Uterus (tissue), 4 donors: ENCODE data around the gene TOLLIP. TPM values are rescaled to one million over a fixed set of nuclear protein-coding genes. Genes with fewer than 3 reads are reported as not detected.
A peak's percentile ranks its signal among the peaks of the same experiment; 100 is the strongest.
"Not testable (repeated sequence)": the region's sequence is repeated elsewhere in the genome, so short reads cannot be mapped to it uniquely, and the experiment has no call there.

ENCODE experiments used
- DNase-seq, 2 donors: peaks; one replicate each; pipeline ENCODE4 v3.0.0-alpha.2; 2019 to 2020
- H3K27ac ChIP-seq, 2 donors: fragments of 200-600 bp; sonication (generic); 1 replicate in 1 of 2; 2 replicates in 1 of 2; pipeline ENCODE4 v1.5.1; 2016 to 2018
- H3K27me3 ChIP-seq, 2 donors: fragments of 200-600 bp; sonication (generic); one replicate each; pipeline ENCODE4 v1.5.1; 2018 to 2019; ENCODE audit warnings: control low read depth in 1 of 2
- H3K36me3 ChIP-seq, 2 donors: fragments of 200-600 bp; sonication (generic); one replicate each; pipeline ENCODE4 v1.5.1; 2019; ENCODE audit warnings: control low read depth in 1 of 2
- H3K4me1 ChIP-seq, 2 donors: fragments of 200-600 bp; sonication (generic); one replicate each; pipeline ENCODE4 v1.5.1; 2018 to 2019; ENCODE audit warnings: control low read depth in 1 of 2
- H3K4me3 ChIP-seq, 2 donors: fragments of 200-600 bp; sonication (generic); 1 replicate in 1 of 2; 2 replicates in 1 of 2; pipeline ENCODE4 v1.5.1; 2018 to 2019; ENCODE audit warnings: mild to moderate bottlenecking in 1 of 2
- H3K9me3 ChIP-seq, 2 donors: fragments of 200-600 bp; sonication (generic); one replicate each; pipeline ENCODE4 v1.5.1; 2019; ENCODE audit warnings: control low read depth in 1 of 2
- POLR2A ChIP-seq, 2 donors: fragments of 450-650 bp; IDR thresholded peaks; one replicate each; pipeline ENCODE4 v1.6.1; 2016; ENCODE audit warnings: antibody characterized with exemption in 2 of 2, mild to moderate bottlenecking in 1 of 2, moderate library complexity in 1 of 2
- intact Hi-C: fragments of 100-400 bp; cut with DNase I; formaldehyde crosslinking; loops from one replicate; pipeline ENCODE4 v1.15.1; 2023; ENCODE audit warnings: low total_unique reads
- total RNA-seq, 4 donors: library from RNA; depleted of rRNA in 3 of 4; stranded (reverse); fragments of >200 nt in 3 of 4; gene quantifications; one replicate each; pipeline versions ENCODE4 v1.1.0 to v1.2.4, GENCODE V29; 2014 to 2023
- TF ChIP-seq, protein P1 (sequence below), 4 experiments: fragments of 200-600 bp in 2 of 4; fragments of 450-650 bp in 2 of 4; sonication (generic) in 2 of 4; IDR thresholded peaks; one replicate each; pipeline ENCODE4 v1.5.1; 2016 to 2019; ENCODE audit warnings: antibody characterized with exemption in 4 of 4, mild to moderate bottlenecking in 2 of 4, moderate library complexity in 1 of 4
- donor health status: DM: yes; HTN: yes; CAD: no.

The TOLLIP gene
- total RNA-seq, 4 donors from 2014 or later, result 5.9 to 86.8 (median 36.2) TPM

DNA sequence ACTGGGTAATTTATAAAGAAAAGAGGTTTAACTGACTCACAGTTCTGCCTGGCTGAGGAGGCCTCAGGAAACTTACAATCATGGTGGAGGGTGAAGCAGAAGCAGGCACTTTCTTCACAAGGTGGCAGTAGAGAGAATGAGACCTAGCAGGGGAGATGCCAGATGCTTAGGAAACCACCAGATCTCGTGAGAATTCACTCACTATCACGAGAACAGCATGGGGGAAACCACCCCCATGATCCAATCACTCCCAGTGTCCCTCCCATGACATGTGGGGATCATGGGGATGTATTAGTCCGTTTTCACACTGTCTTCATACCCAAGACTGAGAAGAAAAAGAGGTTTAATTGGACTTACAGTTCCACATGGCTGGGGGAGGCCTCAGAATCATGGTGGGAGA is 45.0 kb downstream of the TOLLIP start:
- H3K27ac ChIP-seq, result peak overlapping the region in 1 of 2 donors; percentile 6
- H3K4me3 ChIP-seq, H3K36me3 ChIP-seq, DNase-seq, H3K9me3 ChIP-seq, intact Hi-C loops, H3K4me1 ChIP-seq, H3K27me3 ChIP-seq: not testable (repeated sequence)
- TF ChIP-seq, protein P1, sequence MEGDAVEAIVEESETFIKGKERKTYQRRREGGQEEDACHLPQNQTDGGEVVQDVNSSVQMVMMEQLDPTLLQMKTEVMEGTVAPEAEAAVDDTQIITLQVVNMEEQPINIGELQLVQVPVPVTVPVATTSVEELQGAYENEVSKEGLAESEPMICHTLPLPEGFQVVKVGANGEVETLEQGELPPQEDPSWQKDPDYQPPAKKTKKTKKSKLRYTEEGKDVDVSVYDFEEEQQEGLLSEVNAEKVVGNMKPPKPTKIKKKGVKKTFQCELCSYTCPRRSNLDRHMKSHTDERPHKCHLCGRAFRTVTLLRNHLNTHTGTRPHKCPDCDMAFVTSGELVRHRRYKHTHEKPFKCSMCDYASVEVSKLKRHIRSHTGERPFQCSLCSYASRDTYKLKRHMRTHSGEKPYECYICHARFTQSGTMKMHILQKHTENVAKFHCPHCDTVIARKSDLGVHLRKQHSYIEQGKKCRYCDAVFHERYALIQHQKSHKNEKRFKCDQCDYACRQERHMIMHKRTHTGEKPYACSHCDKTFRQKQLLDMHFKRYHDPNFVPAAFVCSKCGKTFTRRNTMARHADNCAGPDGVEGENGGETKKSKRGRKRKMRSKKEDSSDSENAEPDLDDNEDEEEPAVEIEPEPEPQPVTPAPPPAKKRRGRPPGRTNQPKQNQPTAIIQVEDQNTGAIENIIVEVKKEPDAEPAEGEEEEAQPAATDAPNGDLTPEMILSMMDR (IDR thresholded peaks at IDR 0.05), result peak in 3 of 4 experiments; percentile 26 to 48 (median 36)

DNA sequence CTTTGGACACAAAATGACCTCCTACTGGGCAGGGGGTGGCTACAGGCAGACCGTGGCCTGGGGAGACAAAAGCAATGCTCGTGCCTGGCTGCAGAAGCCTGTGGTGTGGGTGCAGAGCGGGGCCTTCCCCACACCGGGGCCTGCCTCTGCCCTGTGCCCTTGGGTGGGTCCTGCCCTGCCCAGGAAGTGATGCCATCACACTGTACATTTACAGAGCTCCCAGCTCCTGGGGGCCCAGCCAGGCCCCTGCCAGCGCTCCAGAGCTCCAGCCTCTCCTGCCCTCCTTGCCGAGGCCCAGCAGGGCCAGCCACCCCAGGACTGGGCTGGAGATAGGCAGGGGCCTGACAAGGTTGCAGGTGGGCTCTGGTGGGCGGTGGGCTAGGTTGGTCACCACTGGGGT is 46.4 kb downstream of the TOLLIP start:
- H3K27ac ChIP-seq, result peak overlapping the region; percentile 54 to 67

DNA sequence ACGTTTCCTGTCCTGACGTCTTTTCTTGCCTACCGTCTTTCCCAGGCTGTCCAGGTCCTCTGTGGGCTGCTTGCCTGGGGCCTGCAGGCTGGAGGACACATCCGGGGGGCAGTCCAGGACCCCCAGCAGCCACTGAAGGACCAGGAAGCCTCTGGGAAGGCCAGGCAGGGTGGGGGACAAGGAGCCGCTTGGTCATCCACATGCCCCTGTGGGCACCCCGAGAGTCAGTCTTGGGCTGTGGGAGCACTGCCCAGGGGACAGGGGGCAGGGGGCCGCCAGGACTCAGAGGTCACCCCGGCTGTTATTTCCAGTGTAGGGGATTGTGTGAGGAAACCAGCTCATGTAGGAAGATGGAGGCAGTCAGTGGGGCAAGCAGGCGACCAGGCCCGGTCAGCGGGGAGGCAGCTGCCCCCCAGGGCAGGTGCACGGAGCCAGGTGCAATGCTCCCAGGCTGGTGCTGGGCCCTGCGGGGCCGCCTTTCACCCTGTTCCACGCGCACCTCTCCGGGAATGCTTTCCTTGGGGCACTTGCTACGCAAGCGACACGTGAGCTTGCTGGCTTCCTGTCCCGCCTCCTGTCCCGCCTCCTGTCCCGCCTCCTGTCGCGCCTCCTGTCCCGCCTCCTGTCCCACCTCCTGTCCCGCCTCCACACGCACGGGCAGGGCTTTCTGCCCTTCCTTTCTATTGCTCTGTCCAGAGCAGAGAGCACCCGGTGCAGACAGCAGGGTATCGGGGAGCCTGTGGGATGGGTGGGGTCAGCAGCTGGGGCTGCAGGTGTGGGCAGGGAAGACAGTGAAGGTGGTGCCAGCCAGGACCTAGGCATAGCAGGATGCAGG is 47.0 kb downstream of the TOLLIP start:
- H3K27ac ChIP-seq, result peak overlapping the region; percentile 67 to 76
- no peaks in the 10 kb centered on the region for H3K27me3 ChIP-seq
- no peaks in the 10 kb centered on the region for H3K9me3 ChIP-seq
- TF ChIP-seq, protein P1 (IDR thresholded peaks at IDR 0.05), result peak in 1 of 4 experiments; percentile 13
- TF ChIP-seq POLR2A (IDR thresholded peaks at IDR 0.05), result peak; percentile 41 to 61
- no peaks in the 10 kb centered on the region for H3K36me3 ChIP-seq
- DNase-seq, result peak; percentile 89 to 90
- intact Hi-C loops, result no loop called here
- H3K4me3 ChIP-seq, result peak overlapping the region; percentile 41 to 44
- H3K4me1 ChIP-seq, result peaks cover 4 to 5% of the 10 kb centered on the region in 2 donors

More for the DNA sequence above, 46.4 kb downstream of the TOLLIP start:
- H3K4me3 ChIP-seq, result peak overlapping the region; percentile 41 to 44
- no peak for DNase-seq
- H3K9me3 ChIP-seq, result no peaks in the 10 kb centered on the region
- TF ChIP-seq, protein P1 (IDR thresholded peaks at IDR 0.05), result no peak
- TF ChIP-seq POLR2A (IDR thresholded peaks at IDR 0.05), result no peak
- intact Hi-C loops, result no loop called here
- H3K36me3 ChIP-seq, result no peaks in the 10 kb centered on the region
- no peaks in the 10 kb centered on the region for H3K27me3 ChIP-seq
- H3K4me1 ChIP-seq, result peaks cover 4 to 5% of the 10 kb centered on the region in 2 donors

DNA sequence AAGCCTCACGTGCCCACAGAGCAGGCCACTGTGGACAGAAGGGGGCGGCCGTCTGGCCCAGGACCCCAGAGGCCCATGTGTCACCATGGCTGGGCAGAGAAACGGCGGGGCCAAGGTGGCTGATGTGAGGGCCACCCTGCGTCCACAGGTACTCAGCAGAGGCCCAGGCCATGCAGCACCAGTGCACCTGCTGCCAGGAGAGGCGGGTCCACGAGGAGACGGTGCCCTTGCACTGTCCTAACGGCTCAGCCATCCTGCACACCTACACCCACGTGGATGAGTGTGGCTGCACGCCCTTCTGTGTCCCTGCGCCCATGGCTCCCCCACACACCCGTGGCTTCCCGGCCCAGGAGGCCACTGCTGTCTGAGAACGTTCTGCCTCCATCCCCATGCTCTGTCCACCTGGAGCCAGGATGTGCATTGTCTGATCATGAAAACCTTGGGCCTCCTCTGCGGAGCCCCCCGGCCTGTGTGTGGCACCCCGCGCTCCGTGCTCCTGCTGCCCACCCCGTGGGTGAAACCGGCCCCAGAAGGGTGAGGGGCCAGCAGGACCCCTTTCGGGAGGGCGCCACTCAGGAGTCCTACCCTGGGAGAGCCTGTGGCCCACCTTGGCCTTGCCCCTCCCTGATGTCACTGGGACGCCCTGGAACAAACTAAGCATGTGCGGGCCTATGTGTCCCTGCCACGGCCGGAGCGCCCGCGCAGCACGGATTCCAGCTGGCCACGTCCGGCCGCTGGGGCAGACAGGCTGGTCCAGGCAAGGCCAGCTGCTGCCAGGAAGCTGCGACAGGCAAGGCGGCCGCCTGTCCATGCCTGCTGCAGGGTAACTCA is 48.0 kb downstream of the TOLLIP start:
- DNase-seq, result no peak
- Histone ChIP-seq H3K36me3 (no peaks in the 10 kb centered on the region), H3K4me3 (no peak overlapping the region), H3K27ac (no peak overlapping the region), H3K9me3 (no peaks in the 10 kb centered on the region), H3K27me3 (no peaks in the 10 kb centered on the region), H3K4me1 (peaks cover 4 to 5% of the 10 kb centered on the region in 2 donors)
- TF ChIP-seq, protein P1 (IDR thresholded peaks at IDR 0.05), result no peak
- no peak for TF ChIP-seq POLR2A (IDR thresholded peaks at IDR 0.05)
- intact Hi-C loops, result no loop called here

DNA sequence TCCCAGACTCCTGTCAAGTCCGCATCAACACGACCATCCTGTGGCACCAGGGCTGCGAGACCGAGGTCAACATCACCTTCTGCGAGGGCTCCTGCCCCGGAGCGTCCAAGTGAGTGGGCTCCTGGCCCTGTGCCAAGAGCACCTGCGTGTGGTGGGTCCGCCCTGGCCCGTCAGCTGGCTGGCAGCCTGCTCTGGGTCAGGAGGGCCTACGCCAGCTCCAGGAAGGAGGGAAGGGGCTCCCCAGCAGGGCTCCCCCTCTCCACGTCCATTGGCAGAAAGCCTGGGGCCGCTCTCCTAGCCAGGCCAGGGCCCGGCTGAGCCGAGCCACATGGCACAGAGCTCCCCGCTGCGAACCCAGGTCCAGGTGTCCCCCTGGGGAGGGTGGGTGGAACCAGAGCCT is 48.8 kb downstream of the TOLLIP start:
- H3K9me3 ChIP-seq, result no peaks in the 10 kb centered on the region
- no peak overlapping the region for H3K4me3 ChIP-seq
- no peaks in the 10 kb centered on the region for H3K36me3 ChIP-seq
- intact Hi-C loops, result no loop called here
- peaks cover 4 to 5% of the 10 kb centered on the region in 2 donors for H3K4me1 ChIP-seq
- no peaks in the 10 kb centered on the region for H3K27me3 ChIP-seq
- no peak for TF ChIP-seq POLR2A (IDR thresholded peaks at IDR 0.05)
- TF ChIP-seq, protein P1 (IDR thresholded peaks at IDR 0.05), result no peak
- DNase-seq, result no peak
- no peak overlapping the region for H3K27ac ChIP-seq
